GM12878 (cell line): Measurements from ENCODE around the gene NPAS2. TPM values are rescaled to one million over a fixed set of nuclear protein-coding genes. Genes with fewer than 3 reads are reported as not detected.

ENCODE experiments used
- ATAC-seq: fragments of 200-7000 bp; cut with Tn5 transposase; 3 replicates; pipeline ENCODE4 v1.9.1; 2020; ENCODE audit warnings: mild to moderate bottlenecking, moderate library complexity
- BruUV-seq: library from RNA; stranded (reverse); fragments of 400-500 nt; replicated peaks from 2 replicates; lab custom pipeline; 2021; lab: Mats Ljungman, UMichigan
- CTCF ChIA-PET: fragments of 300-600 bp; sonication (Branson Sonifier 250); formaldehyde crosslinking; extraction: SDS; loops from one replicate; lab custom pipeline; 2021; ENCODE audit warnings: inconsistent platforms; lab: Yijun Ruan, JAX
- POLR2A ChIA-PET: fragments of 350-600 bp; formaldehyde crosslinking; extraction: SDS; loops from one replicate; lab custom pipeline; 2021; ENCODE audit warnings: inconsistent platforms; lab: Charles Lee
- RAD21 ChIA-PET: fragments of 300-600 bp; sonication (Branson Sonifier 250); formaldehyde crosslinking; loops from one replicate; lab custom pipeline; 2023; ENCODE audit warnings: antibody characterized with exemption; ENCODE audit not compliant: unreplicated experiment; lab: Charles Lee
- SMC1A ChIA-PET: fragments of 300-600 bp; sonication (Branson Sonifier 250); formaldehyde crosslinking; loops from one replicate; lab custom pipeline; 2023; ENCODE audit not compliant: unreplicated experiment, uncharacterized antibody; lab: Charles Lee
- DNase-seq: peaks from one replicate; pipeline ENCODE4 v3.0.0-alpha.2; 2011; ENCODE audit warnings: low read depth, low spot score
- FAIRE-seq: peaks from 3 replicates; lab custom pipeline; 2011; peaks lifted over from hg19 to GRCh38; lab: Jason Lieb, UNC
- H2AFZ ChIP-seq: 2 replicates; pipeline ENCODE4 v1.6.0; 2011; ENCODE audit warnings: low read depth, low read length, control low read depth; ENCODE audit not compliant: control insufficient read depth
- H3K27ac ChIP-seq: 2 replicates; pipeline ENCODE4 v1.5.1; 2011; ENCODE audit warnings: control low read depth; ENCODE audit not compliant: control insufficient read depth, insufficient read depth
- H3K27me3 ChIP-seq, 2 experiments: replicated peaks in 1 of 2; 2 replicates each; pipeline versions ENCODE4 v1.6.0 to v1.6.1; 2011; ENCODE audit warnings: low read length in 1 of 2; ENCODE audit not compliant: control insufficient read depth in 2 of 2, insufficient read depth in 2 of 2
- H3K36me3 ChIP-seq, 2 experiments: 2 replicates each; pipeline ENCODE4 v1.5.1; 2011; ENCODE audit warnings: low read length in 1 of 2; ENCODE audit not compliant: control insufficient read depth in 2 of 2, insufficient read depth in 2 of 2
- H3K4me1 ChIP-seq: 2 replicates; pipeline ENCODE4 v1.6.1; 2011; ENCODE audit warnings: mild to moderate bottlenecking, low read length, moderate library complexity, mixed read lengths; ENCODE audit not compliant: control insufficient read depth, insufficient read depth
- H3K4me2 ChIP-seq: 2 replicates; pipeline ENCODE4 v1.6.0; 2011; ENCODE audit warnings: control low read depth; ENCODE audit not compliant: control insufficient read depth, insufficient read depth
- H3K4me3 ChIP-seq: fragments of 200-600 bp; sonication (generic); 2 replicates; pipeline ENCODE4 v1.5.1; 2016
- H3K79me2 ChIP-seq: 2 replicates; pipeline ENCODE4 v1.6.0; 2011; ENCODE audit warnings: low read length; ENCODE audit not compliant: control insufficient read depth, insufficient read depth
- H3K9ac ChIP-seq: 2 replicates; pipeline ENCODE4 v1.8.0; 2011; ENCODE audit warnings: low read length, control low read depth, mixed read lengths; ENCODE audit not compliant: control insufficient read depth, insufficient read depth
- H3K9me3 ChIP-seq: replicated peaks from 3 replicates; pipeline ENCODE4 v1.5.1; 2011; ENCODE audit warnings: mild to moderate bottlenecking, low read length; ENCODE audit not compliant: control insufficient read depth, insufficient read depth
- H4K20me1 ChIP-seq: 2 replicates; pipeline ENCODE4 v1.6.0; 2011; ENCODE audit not compliant: control insufficient read depth, insufficient read depth
- BCL11A ChIP-seq: IDR thresholded peaks from 2 replicates; pipeline ENCODE4 v1.6.1; 2011; ENCODE audit warnings: low read depth, low read length
- CHD4 ChIP-seq: fragments of 200-600 bp; sonication (generic); IDR thresholded peaks from 2 replicates; pipeline ENCODE4 v1.6.1; 2016; ENCODE audit warnings: mild to moderate bottlenecking
- FOXK2 ChIP-seq: fragments of 450-650 bp; IDR thresholded peaks from 2 replicates; pipeline ENCODE4 v1.6.1; 2017; ENCODE audit warnings: mild to moderate bottlenecking, moderate library complexity
- HDAC6 ChIP-seq: fragments of 200-600 bp; sonication (generic); IDR thresholded peaks from one replicate; pipeline ENCODE4 v1.8.0; 2017; ENCODE audit warnings: antibody characterized with exemption; ENCODE audit not compliant: unreplicated experiment
- MTA2 ChIP-seq: fragments of 450-650 bp; IDR thresholded peaks from 2 replicates; pipeline ENCODE4 v1.6.1; 2016; ENCODE audit warnings: low read depth, mild to moderate bottlenecking, moderate library complexity
- NBN ChIP-seq: fragments of 450-650 bp; IDR thresholded peaks from 2 replicates; pipeline ENCODE4 v1.6.1; 2016
- POU2F2 ChIP-seq: IDR thresholded peaks from 3 replicates; pipeline ENCODE4 v1.6.1; 2011; ENCODE audit warnings: low read depth, mild to moderate bottlenecking, low read length, borderline replicate concordance
- STAT1 ChIP-seq: fragments of 450-650 bp; conservative IDR thresholded peaks from 2 replicates; pipeline ENCODE4 v1.6.1; 2014; ENCODE audit warnings: antibody characterized with exemption, mild to moderate bottlenecking
- SUPT20H ChIP-seq: IDR thresholded peaks from 2 replicates; pipeline ENCODE4 v1.6.1; 2011; ENCODE audit warnings: low read depth, mild to moderate bottlenecking, low read length, moderate library complexity, borderline replicate concordance; ENCODE audit not compliant: control insufficient read depth
- SUZ12 ChIP-seq: fragments of 200-600 bp; sonication (generic); IDR thresholded peaks from one replicate; pipeline ENCODE4 v1.6.1; 2018; ENCODE audit warnings: antibody characterized with exemption, mild to moderate bottlenecking; ENCODE audit not compliant: unreplicated experiment
- TAF1 ChIP-seq: IDR thresholded peaks from 2 replicates; pipeline ENCODE4 v1.6.1; 2011; ENCODE audit warnings: mild to moderate bottlenecking, low read depth, low read length, borderline replicate concordance
- TBL1XR1 ChIP-seq: IDR thresholded peaks from 2 replicates; pipeline ENCODE4 v1.6.1; 2012; ENCODE audit warnings: low read depth, low read length, improper control_type of control experiment
- ZBTB33 ChIP-seq: fragments of 450-650 bp; IDR thresholded peaks from 2 replicates; pipeline ENCODE4 v1.6.1; 2017; ENCODE audit warnings: mild to moderate bottlenecking
- WGBS: methylation state at CpG from one replicate; pipeline ENCODE4 v1.1.6; 2016; ENCODE audit warnings: low lambda C conversion rate; ENCODE audit not compliant: insufficient replicate concordance, insufficient coverage; ENCODE audit errors: missing lambda C conversion rate; 5-methylcytosine and 5-hydroxymethylcytosine counted together
- in situ Hi-C: fragments of 300-500 bp; cut with MboI; formaldehyde crosslinking; loops from 9 replicates; pipeline ENCODE4 v1.14.3; 2018; ENCODE audit warnings: mixed read lengths
- intact Hi-C: fragments of 100-400 bp; cut with micrococcal nuclease; formaldehyde crosslinking; loops from one replicate; pipeline ENCODE4 v1.14.2; 2022; ENCODE audit not compliant: unreplicated experiment
- polyA plus RNA-seq, 11 experiments: library from polyadenylated mRNA; depleted of rRNA in 4 of 11; unstranded in 6 of 11; stranded (reverse) in 5 of 11; fragments of >200 nt; fragmentation: Nextera tagmentation in 4 of 11; fragmentation: Illumina TruSeq in 1 of 11; extraction: Ambion mirVana in 4 of 11; extraction: Trizol in 1 of 11; gene quantifications; 1 replicate in 1 of 11; 2 replicates in 10 of 11; pipeline versions ENCODE4 v1.2.1 to v1.2.3, GENCODE V29; 2011 to 2016; ENCODE audit warnings: inconsistent platforms in 2 of 11, missing spikeins in 2 of 11, low read depth in 1 of 11
- total RNA-seq, 4 experiments: library from RNA; depleted of rRNA in 3 of 4; stranded (reverse); fragments of >200 nt in 3 of 4; fragmentation: Illumina TruSeq in 1 of 4; extraction: Trizol in 1 of 4; gene quantifications; 2 replicates each; pipeline versions ENCODE4 v1.2.1 to v1.2.3, GENCODE V29; 2013 to 2021

Gene NPAS2
- total and polyA plus RNA-seq, 10 of the 15 experiments (the other 5 are each of a cell fraction or from before 2014, with no cell fraction given), result 0.08 TPM; not detected in 9

- RAD21 ChIA-PET, result interaction anchor here (0.7 kb wide), 1 partner anchor 377 kb away, joined by 4 read pairs; no protein-coding TSS in a partner anchor
- in situ Hi-C loops, result loop anchor here (10.0 kb wide), 3 partner anchors 253 to 723 kb away; no protein-coding TSS in a partner anchor
- Histone ChIP-seq H3K79me2 (no peaks in the 10 kb centered on the region), H3K27ac (no peak overlapping the region), H3K9ac (no peak overlapping the region), H3K9me3 (no peaks in the 10 kb centered on the region), H3K27me3 (no peaks in the 10 kb centered on the region), H2AFZ (no peak overlapping the region), H3K36me3 (no peaks in the 10 kb centered on the region), H3K4me1 (no peaks in the 10 kb centered on the region), H3K4me2 (no peak overlapping the region), H3K4me3 (no peak overlapping the region), H4K20me1 (no peaks in the 10 kb centered on the region)
- no peak for ATAC-seq
- intact Hi-C loops, result loop anchor here (5.0 kb wide), 1 partner anchor 725 kb away; no protein-coding TSS in a partner anchor
- CTCF ChIA-PET, result interaction anchor here (1.1 to 6.5 kb wide), 4 partner anchors 10 to 725 kb away, joined by 3 to 73 read pairs (median 4); no protein-coding TSS in a partner anchor
- POLR2A ChIA-PET, result no interaction called here
- SMC1A ChIA-PET, result no interaction called here
- TF ChIP-seq MTA2 (no peak), FOXK2 (no peak), SUPT20H (no peak), CHD4 (no peak), HDAC6 (no peak), TAF1 (no peak), SUZ12 (no peak), TBL1XR1 (no peak), BCL11A (no peak), NBN (no peak), STAT1 (no peak), POU2F2 (no peak), ZBTB33 (no peak)
- no peak for DNase-seq
- BruUV-seq, result no TSS peak
- 14% methylated on average over 3 of the region's 3 CpGs for WGBS
- FAIRE-seq, result no peak
Measured at GRCh38 chr2:100987536-100987935, 167.6 kb downstream of the NPAS2 start.
